Effector memory CD8-positive, alpha-beta T cell (primary cell): ENCODE results near the gene XPO5.

Source experiments
- ATAC-seq: fragments of 150-1000 bp; cut with Tn5 transposase; replicated peaks from 2 replicates; pipeline ENCODE4 v1.10.0; 2021; ENCODE audit warnings: mild to moderate bottlenecking, moderate library complexity
- DNase-seq, 3 experiments: peaks; one replicate each; pipeline ENCODE4 v3.0.0; 2021
- H3K27ac Mint-ChIP-seq, 2 donors: one replicate each; pipeline ENCODE4 v1.8.0; 2022; ENCODE audit warnings: mild to moderate bottlenecking in 2 of 2, mixed read lengths in 2 of 2, moderate library complexity in 2 of 2
- H3K27me3 Mint-ChIP-seq, 2 donors: one replicate each; pipeline ENCODE4 v1.8.0; 2022; ENCODE audit warnings: mixed read lengths in 2 of 2
- H3K36me3 Mint-ChIP-seq: one replicate; pipeline ENCODE4 v1.8.0; 2022; ENCODE audit warnings: mild to moderate bottlenecking, moderate library complexity, mixed read lengths; ENCODE audit not compliant: insufficient read depth
- H3K4me1 Mint-ChIP-seq, 2 donors: one replicate each; pipeline ENCODE4 v1.8.0; 2022; ENCODE audit warnings: low read depth in 2 of 2, mixed read lengths in 2 of 2
- H3K4me3 Mint-ChIP-seq, 2 donors: one replicate each; pipeline ENCODE4 v1.8.0; 2022; ENCODE audit warnings: mild to moderate bottlenecking in 2 of 2, mixed read lengths in 2 of 2, moderate library complexity in 2 of 2
- H3K9me3 Mint-ChIP-seq, 2 donors: one replicate each; pipeline ENCODE4 v1.8.0; 2022; ENCODE audit warnings: mixed read lengths in 2 of 2

XPO5 gene

DNA sequence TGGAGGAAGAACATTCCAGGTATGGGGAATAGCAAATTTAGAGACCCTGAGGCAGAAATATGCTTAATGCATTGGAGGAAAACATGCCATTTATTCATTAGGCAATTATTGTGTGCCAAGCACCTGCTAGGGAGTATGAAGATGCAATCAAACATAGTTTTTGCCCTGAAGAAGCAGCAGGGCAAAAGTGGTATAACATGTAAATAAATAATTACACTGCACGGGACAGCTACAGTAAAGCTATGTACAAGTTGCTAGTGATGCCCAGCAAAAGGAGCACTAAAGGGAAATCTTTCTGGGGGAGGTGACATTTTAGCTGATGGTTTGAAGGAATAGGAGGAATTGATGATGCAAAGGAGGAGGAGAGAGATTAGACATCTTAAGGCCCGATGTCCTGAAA, 99.1 kb downstream of the XPO5 start:
- H3K9me3 Mint-ChIP-seq, result no peaks in the 10 kb centered on the region
- H3K4me1 Mint-ChIP-seq, result peaks cover 23 to 31% of the 10 kb centered on the region in 2 donors
- H3K27me3 Mint-ChIP-seq, result no peaks in the 10 kb centered on the region
- peak overlapping the region; percentile 99 for H3K27ac Mint-ChIP-seq
- peak overlapping the region; percentile 97 to 99 for H3K4me3 Mint-ChIP-seq
- ATAC-seq (peak; percentile 36), DNase-seq (peak in 1 of 3 experiments; percentile 7)
- peaks cover 10% of the 10 kb centered on the region for H3K36me3 Mint-ChIP-seq

DNA sequence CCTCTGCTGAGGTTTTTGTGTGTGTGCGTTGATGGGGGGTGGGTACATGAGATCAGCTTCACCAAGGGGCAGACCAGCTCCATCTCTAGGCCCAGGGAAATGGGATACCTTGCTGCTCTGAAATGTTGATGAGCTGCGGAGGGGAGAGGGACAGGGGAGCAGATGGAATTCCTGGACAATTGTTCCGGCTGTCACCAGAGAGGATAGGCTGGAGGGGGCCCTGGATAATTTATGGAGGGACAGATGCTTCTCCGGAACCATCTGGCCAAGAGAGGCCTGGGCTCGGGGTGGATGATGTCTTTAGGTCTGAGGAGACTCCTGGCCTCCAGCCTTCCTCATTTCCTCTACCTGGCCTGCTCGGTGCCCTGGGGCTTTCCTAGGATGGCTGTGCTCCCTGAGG, 100.3 kb downstream of the XPO5 start:
- H3K9me3 Mint-ChIP-seq, result no peaks in the 10 kb centered on the region
- H3K4me1 Mint-ChIP-seq, result peaks cover 21 to 28% of the 10 kb centered on the region in 2 donors
- ATAC-seq, result no peak
- H3K27ac Mint-ChIP-seq, result peak overlapping the region; percentile 22 to 79
- H3K36me3 Mint-ChIP-seq, result peaks cover 8% of the 10 kb centered on the region
- H3K27me3 Mint-ChIP-seq, result peaks cover 0 to 11% of the 10 kb centered on the region in 2 donors
- H3K4me3 Mint-ChIP-seq, result no peak overlapping the region
- DNase-seq, result no peak

DNA sequence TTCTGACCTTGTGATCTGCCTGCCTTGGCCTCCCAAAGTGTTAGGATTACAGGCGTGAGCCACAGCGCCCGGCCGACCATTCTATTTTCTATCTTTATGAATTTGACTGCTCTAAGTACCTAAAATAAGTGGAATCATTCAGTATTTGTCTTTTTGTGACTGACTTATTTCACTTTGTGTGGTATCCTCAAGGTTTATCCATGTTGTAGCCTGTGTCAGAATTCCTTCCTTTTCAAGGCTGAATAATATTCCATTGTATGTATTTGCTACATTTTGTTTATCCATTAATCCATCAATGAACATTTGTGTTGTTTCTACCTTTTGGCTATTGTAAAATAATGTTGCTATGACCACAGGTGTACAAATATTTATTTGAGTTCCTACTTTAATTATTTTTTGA, 103.3 kb downstream of the XPO5 start:
- Mint-ChIP-seq H3K36me3 (peaks cover 3% of the 10 kb centered on the region), H3K4me1 (peaks cover 8 to 12% of the 10 kb centered on the region in 2 donors), H3K27me3 (peaks cover 18 to 40% of the 10 kb centered on the region in 2 donors), H3K4me3 (no peak overlapping the region), H3K9me3 (no peaks in the 10 kb centered on the region), H3K27ac (no peak overlapping the region)
- ATAC-seq (no peak), DNase-seq (no peak)
